Smooth muscle cell (in vitro differentiated cells): Measurements from ENCODE around the gene TBX2. TPM values are rescaled to one million over a fixed set of nuclear protein-coding genes. Genes with fewer than 3 reads are reported as not detected.
"Not testable (repeated sequence)": the region's sequence is repeated elsewhere in the genome, so short reads cannot be mapped to it uniquely, and the experiment has no call there.

Experiments
- DNase-seq: peaks from one replicate; lab custom pipeline; 2025; ENCODE audit not compliant: unreplicated experiment; lab: John Stamatoyannopoulos, UW
- H2AFZ ChIP-seq: fragments of 200-600 bp; sonication (generic); 2 replicates; pipeline ENCODE4 v1.6.0; 2016; ENCODE audit warnings: antibody characterized with exemption, low read depth, mild to moderate bottlenecking
- H3F3A ChIP-seq: fragments of 200-600 bp; sonication (generic); 2 replicates; pipeline ENCODE4 v1.6.0; 2017; ENCODE audit warnings: antibody characterized with exemption, low read depth
- H3K27ac ChIP-seq: fragments of 200-600 bp; sonication (generic); 2 replicates; pipeline ENCODE4 v1.5.1; 2016; ENCODE audit warnings: low read depth, mild to moderate bottlenecking
- H3K27me3 ChIP-seq: fragments of 200-600 bp; sonication (generic); 2 replicates; pipeline ENCODE4 v1.6.1; 2016; ENCODE audit warnings: low read depth, mild to moderate bottlenecking
- H3K36me3 ChIP-seq: fragments of 200-600 bp; sonication (generic); 2 replicates; pipeline ENCODE4 v1.5.1; 2016; ENCODE audit warnings: low read depth
- H3K4me1 ChIP-seq: fragments of 200-600 bp; sonication (generic); 2 replicates; pipeline ENCODE4 v1.5.1; 2016; ENCODE audit warnings: low read depth
- H3K4me2 ChIP-seq: fragments of 200-600 bp; sonication (generic); 2 replicates; pipeline ENCODE4 v1.6.0; 2016; ENCODE audit warnings: mild to moderate bottlenecking
- H3K4me3 ChIP-seq: fragments of 200-600 bp; sonication (generic); 2 replicates; pipeline ENCODE4 v1.5.1; 2016; ENCODE audit warnings: mild to moderate bottlenecking
- H3K79me2 ChIP-seq: fragments of 200-600 bp; sonication (generic); 2 replicates; pipeline ENCODE4 v1.6.0; 2016; ENCODE audit warnings: low read depth, mild to moderate bottlenecking
- H3K9ac ChIP-seq: fragments of 200-600 bp; sonication (generic); 2 replicates; pipeline ENCODE4 v1.6.0; 2016; ENCODE audit warnings: low read depth
- H3K9me3 ChIP-seq: fragments of 200-600 bp; sonication (generic); replicated peaks from 2 replicates; pipeline ENCODE4 v1.5.1; 2016; ENCODE audit warnings: low read depth
- H4K20me1 ChIP-seq: fragments of 200-600 bp; sonication (generic); 2 replicates; pipeline ENCODE4 v1.6.0; 2016; ENCODE audit warnings: low read depth
- CTCF ChIP-seq: fragments of 200-600 bp; sonication (generic); IDR thresholded peaks from 2 replicates; pipeline ENCODE4 v1.5.1; 2017; ENCODE audit warnings: borderline replicate concordance, mild to moderate bottlenecking, antibody characterized with exemption; ENCODE audit not compliant: insufficient read depth, poor library complexity, severe bottlenecking
- WGBS: methylation state at CpG from one replicate; pipeline ENCODE4 v1.1.7; 2016; ENCODE audit warnings: low lambda C conversion rate; 5-methylcytosine and 5-hydroxymethylcytosine counted together
- polyA plus RNA-seq: library from polyadenylated mRNA; unstranded; fragments of >200 nt; fragmentation: Nextera tagmentation; extraction: Ambion mirVana; gene quantifications from 2 replicates; pipeline ENCODE4 v1.2.1, GENCODE V29; 2016
- total RNA-seq: library from RNA; depleted of rRNA; stranded (reverse); fragments of >200 nt; gene quantifications from 2 replicates; pipeline ENCODE4 v1.2.3, GENCODE V29; 2014

Gene TBX2
- total and polyA plus RNA-seq, 2 experiments from 2014 or later: 46.7 to 146 TPM

- DNase-seq: no peak
- H3K4me2 ChIP-seq: no peak overlapping the region
- H3K36me3 ChIP-seq: no peaks in the 10 kb centered on the region
- no peaks in the 10 kb centered on the region for H3K9me3 ChIP-seq
- no peaks in the 10 kb centered on the region for H3K79me2 ChIP-seq
- 74% methylated on average over 12 of the region's 12 CpGs for WGBS
- no peak for TF ChIP-seq CTCF
- no peaks in the 10 kb centered on the region for H4K20me1 ChIP-seq
- no peak overlapping the region for H2AFZ ChIP-seq
- H3K27ac ChIP-seq: no peak overlapping the region
- peaks cover 4% of the 10 kb centered on the region for H3F3A ChIP-seq
- no peaks in the 10 kb centered on the region for H3K27me3 ChIP-seq
- peaks cover 14% of the 10 kb centered on the region for H3K4me1 ChIP-seq
- no peak overlapping the region for H3K9ac ChIP-seq
- no peak overlapping the region for H3K4me3 ChIP-seq
Measured at GRCh38 chr17:61352781-61353491, 46.7 kb upstream of the TBX2 start.

GRCh38 chr17:61353615-61354014 lies 46.0 kb upstream of the TBX2 start:
- H3K9ac ChIP-seq: no peak overlapping the region
- DNase-seq: no peak
- H3K4me2 ChIP-seq: no peak overlapping the region
- no peaks in the 10 kb centered on the region for H3K36me3 ChIP-seq
- no peak overlapping the region for H3K27ac ChIP-seq
- peaks cover 4% of the 10 kb centered on the region for H3F3A ChIP-seq
- peaks cover 14% of the 10 kb centered on the region for H3K4me1 ChIP-seq
- H4K20me1 ChIP-seq: no peaks in the 10 kb centered on the region
- no peaks in the 10 kb centered on the region for H3K9me3 ChIP-seq
- WGBS: 55% methylated on average over 12 of the region's 12 CpGs
- no peak for TF ChIP-seq CTCF
- H3K27me3 ChIP-seq: no peaks in the 10 kb centered on the region
- no peaks in the 10 kb centered on the region for H3K79me2 ChIP-seq
- no peak overlapping the region for H3K4me3 ChIP-seq
- H2AFZ ChIP-seq: no peak overlapping the region

- no peaks in the 10 kb centered on the region for H3K36me3 ChIP-seq
- no peak overlapping the region for H2AFZ ChIP-seq
- WGBS: 60% methylated on average over 10 of the region's 10 CpGs
- DNase-seq: no peak
- H4K20me1 ChIP-seq: no peaks in the 10 kb centered on the region
- H3K4me2 ChIP-seq: no peak overlapping the region
- H3K27me3 ChIP-seq: no peaks in the 10 kb centered on the region
- H3K4me3 ChIP-seq: no peak overlapping the region
- peaks cover 14% of the 10 kb centered on the region for H3K4me1 ChIP-seq
- H3F3A ChIP-seq: peaks cover 4% of the 10 kb centered on the region
- no peaks in the 10 kb centered on the region for H3K9me3 ChIP-seq
- no peak overlapping the region for H3K9ac ChIP-seq
- H3K79me2 ChIP-seq: no peaks in the 10 kb centered on the region
- H3K27ac ChIP-seq: no peak overlapping the region
- no peak for TF ChIP-seq CTCF
Measured at GRCh38 chr17:61354895-61355874, 44.5 kb upstream of the TBX2 start.

GRCh38 chr17:61357061-61357460 lies 42.6 kb upstream of the TBX2 start:
- WGBS: 96% methylated on average over 3 of the region's 3 CpGs
- H3K27ac ChIP-seq: not testable (repeated sequence)

GRCh38 chr17:61359513-61359912 lies 40.1 kb upstream of the TBX2 start:
- not testable (repeated sequence) for H3K27ac ChIP-seq, H3F3A ChIP-seq, DNase-seq, H3K4me2 ChIP-seq, H4K20me1 ChIP-seq, H3K9me3 ChIP-seq, H3K27me3 ChIP-seq, H2AFZ ChIP-seq, H3K36me3 ChIP-seq, H3K79me2 ChIP-seq, H3K4me3 ChIP-seq, H3K9ac ChIP-seq
- WGBS: 96% methylated on average over 9 of the region's 9 CpGs
- peaks cover 12% of the 10 kb centered on the region for H3K4me1 ChIP-seq

More at GRCh38 chr17:61357061-61357460, 42.6 kb upstream of the TBX2 start:
- not testable (repeated sequence) for H3K4me2 ChIP-seq, DNase-seq, H3K79me2 ChIP-seq, H3K4me3 ChIP-seq, H3K36me3 ChIP-seq, H2AFZ ChIP-seq, H3K27me3 ChIP-seq, H4K20me1 ChIP-seq, H3K9ac ChIP-seq, H3F3A ChIP-seq, H3K9me3 ChIP-seq
- peaks cover 21% of the 10 kb centered on the region for H3K4me1 ChIP-seq
